SU-DHL-6 (cell line): Measurements from ENCODE around the gene GBF1.

Experiments used
- H2AFZ ChIP-seq: fragments of 200-600 bp; sonication (generic); 2 replicates; pipeline ENCODE4 v1.6.1; 2014; ENCODE audit warnings: low read depth, mild to moderate bottlenecking, moderate library complexity, mixed read lengths, antibody characterized with exemption, low read length; ENCODE audit not compliant: severe bottlenecking
- H3F3A ChIP-seq: fragments of 200-600 bp; shearing (Covaris generic); 2 replicates; pipeline ENCODE4 v1.6.0; 2016; ENCODE audit warnings: antibody characterized with exemption, mild to moderate bottlenecking; ENCODE audit not compliant: insufficient read depth
- H3K27ac ChIP-seq: fragments of 200-600 bp; sonication (generic); 2 replicates; pipeline ENCODE4 v1.5.1; 2016; ENCODE audit warnings: low read depth, mild to moderate bottlenecking, low read length, moderate library complexity, mixed read lengths
- H3K27me3 ChIP-seq: fragments of 200-600 bp; sonication (generic), shearing (Covaris generic); 2 replicates; pipeline ENCODE4 v1.6.0; 2014; ENCODE audit warnings: mild to moderate bottlenecking, low read length
- H3K36me3 ChIP-seq: fragments of 200-600 bp; sonication (generic); 2 replicates; pipeline ENCODE4 v1.6.1; 2014; ENCODE audit warnings: mild to moderate bottlenecking, low read length, mixed read lengths
- H3K4me2 ChIP-seq: fragments of 300-600, 200-600 bp; shearing (Covaris generic), sonication (generic); 2 replicates; pipeline ENCODE4 v1.6.0; 2014; ENCODE audit warnings: low read length, low read depth, mild to moderate bottlenecking; ENCODE audit not compliant: poor library complexity, severe bottlenecking
- H3K4me3 ChIP-seq: fragments of 200-600 bp; sonication (generic); 2 replicates; pipeline ENCODE4 v1.5.1; 2014; ENCODE audit warnings: antibody characterized with exemption, low read length, mild to moderate bottlenecking, mixed read lengths; ENCODE audit not compliant: insufficient read depth, poor library complexity, severe bottlenecking
- H3K79me2 ChIP-seq: fragments of 200-600 bp; sonication (generic); 2 replicates; pipeline ENCODE4 v1.6.1; 2014; ENCODE audit warnings: mild to moderate bottlenecking, low read length, moderate library complexity; ENCODE audit not compliant: insufficient read depth
- H3K9ac ChIP-seq: fragments of 200-600 bp; sonication (generic); 2 replicates; pipeline ENCODE4 v1.7.0; 2014; ENCODE audit warnings: mild to moderate bottlenecking, low read length
- H3K9me2 ChIP-seq: fragments of 200-600 bp; sonication (generic); replicated peaks from 2 replicates; pipeline ENCODE4 v1.6.1; 2014; ENCODE audit warnings: low read length; ENCODE audit not compliant: insufficient read depth
- H3K9me3 ChIP-seq: fragments of 200-600 bp; sonication (generic); 2 replicates; pipeline ENCODE4 v1.6.1; 2014; ENCODE audit warnings: low read length, mixed read lengths; ENCODE audit not compliant: insufficient read depth
- H4K20me1 ChIP-seq: fragments of 200-600 bp; sonication (generic); 2 replicates; pipeline ENCODE4 v1.6.1; 2014; ENCODE audit warnings: low read depth, mild to moderate bottlenecking, antibody characterized with exemption, low read length, moderate library complexity, mixed read lengths
- CTCF ChIP-seq: fragments of 200-600 bp; sonication (generic); IDR thresholded peaks from one replicate; pipeline ENCODE4 v1.5.1; 2017; ENCODE audit warnings: antibody characterized with exemption, mild to moderate bottlenecking, low read length, moderate library complexity; ENCODE audit not compliant: insufficient read depth, poor library complexity, severe bottlenecking
- EZH2phosphoT487 ChIP-seq: fragments of 200-600 bp; sonication (generic), shearing (Covaris generic); conservative IDR thresholded peaks from 2 replicates; pipeline ENCODE4 v1.6.1; 2018; ENCODE audit warnings: mild to moderate bottlenecking, antibody characterized with exemption, low read length, moderate library complexity, mixed read lengths

GBF1 gene

GRCh38 chr10:102384606-102385429 is 139.5 kb downstream of the GBF1 start:
- Histone ChIP-seq H3F3A (no peaks in the 10 kb centered on the region), H3K9ac (no peak overlapping the region), H3K27ac (no peak overlapping the region), H3K27me3 (no peaks in the 10 kb centered on the region), H3K9me2 (no peaks in the 10 kb centered on the region), H4K20me1 (no peaks in the 10 kb centered on the region), H3K36me3 (no peaks in the 10 kb centered on the region), H3K9me3 (no peaks in the 10 kb centered on the region), H3K4me2 (no peak overlapping the region), H2AFZ (no peak overlapping the region), H3K79me2 (no peaks in the 10 kb centered on the region), H3K4me3 (no peak overlapping the region)
- no peak for TF ChIP-seq EZH2phosphoT487
- no peak for TF ChIP-seq CTCF

GRCh38 chr10:102389894-102390293 is 144.6 kb downstream of the GBF1 start:
- Histone ChIP-seq H3K4me2 (no peak overlapping the region), H3K27ac (no peak overlapping the region), H4K20me1 (no peaks in the 10 kb centered on the region), H2AFZ (no peak overlapping the region), H3K9me2 (no peaks in the 10 kb centered on the region), H3K27me3 (no peaks in the 10 kb centered on the region), H3K9ac (no peak overlapping the region), H3K79me2 (no peaks in the 10 kb centered on the region), H3K36me3 (no peaks in the 10 kb centered on the region), H3K4me3 (no peak overlapping the region), H3F3A (peaks cover 13% of the 10 kb centered on the region; the same call in 1 of the 2 replicates), H3K9me3 (no peaks in the 10 kb centered on the region)
- no peak for TF ChIP-seq EZH2phosphoT487
- no peak for TF ChIP-seq CTCF

GRCh38 chr10:102392306-102392705 is 147.0 kb downstream of the GBF1 start:
- Histone ChIP-seq H3K79me2 (peaks cover 8% of the 10 kb centered on the region; the same call in 1 of the 2 replicates), H3K27me3 (no peaks in the 10 kb centered on the region), H3K9me2 (no peaks in the 10 kb centered on the region), H3K4me3 (no peak overlapping the region), H3K4me2 (no peak overlapping the region), H3K36me3 (no peaks in the 10 kb centered on the region), H3K9ac (no peak overlapping the region), H3F3A (peaks cover 18% of the 10 kb centered on the region; the same call in 1 of the 2 replicates), H3K27ac (no peak overlapping the region), H3K9me3 (no peaks in the 10 kb centered on the region), H2AFZ (no peak overlapping the region), H4K20me1 (no peaks in the 10 kb centered on the region)
- TF ChIP-seq EZH2phosphoT487 = no peak
